H9 (cell line): ENCODE measurements around the gene SLC22A2. TPM values are rescaled to one million over a fixed set of nuclear protein-coding genes. Genes with fewer than 3 reads are reported as not detected.

Experiments
- DNase-seq: peaks from one replicate; pipeline ENCODE4 v3.0.0-alpha.2; 2017
- H2AFZ ChIP-seq: one replicate; pipeline ENCODE4 v1.6.1; 2013; ENCODE audit warnings: mild to moderate bottlenecking, low read length, control low read depth, moderate library complexity
- H2AK5ac ChIP-seq: 2 replicates; pipeline ENCODE4 v1.6.1; 2013; ENCODE audit warnings: low read length, control low read depth, mixed read lengths; ENCODE audit not compliant: insufficient read length
- H2BK120ac ChIP-seq: one replicate; pipeline ENCODE4 v1.6.1; 2013; ENCODE audit warnings: low read depth, mild to moderate bottlenecking, low read length, control low read depth, inconsistent platforms; ENCODE audit not compliant: poor library complexity, severe bottlenecking
- H2BK12ac ChIP-seq: 2 replicates; pipeline ENCODE4 v1.6.1; 2013; ENCODE audit warnings: low read length, control low read depth, mixed read lengths, low read depth; ENCODE audit not compliant: insufficient read length
- H2BK15ac ChIP-seq: 2 replicates; pipeline ENCODE4 v1.6.1; 2013; ENCODE audit warnings: low read depth, low read length, control low read depth
- H2BK20ac ChIP-seq: one replicate; pipeline ENCODE4 v1.6.1; 2013; ENCODE audit warnings: low read depth, mild to moderate bottlenecking, low read length, control low read depth, inconsistent platforms; ENCODE audit not compliant: poor library complexity, severe bottlenecking
- H2BK5ac ChIP-seq: 2 replicates; pipeline ENCODE4 v1.6.1; 2013; ENCODE audit warnings: low read length, control low read depth, mixed read lengths; ENCODE audit not compliant: insufficient read length
- H3K14ac ChIP-seq: 2 replicates; pipeline ENCODE4 v1.6.1; 2013; ENCODE audit warnings: low read length, control low read depth; ENCODE audit not compliant: insufficient read depth
- H3K18ac ChIP-seq: 2 replicates; pipeline ENCODE4 v1.6.1; 2013; ENCODE audit warnings: low read depth, mild to moderate bottlenecking, mixed read lengths, low read length, control low read depth; ENCODE audit not compliant: insufficient read length
- H3K23ac ChIP-seq: 2 replicates; pipeline ENCODE4 v1.6.1; 2013; ENCODE audit warnings: low read length, control low read depth, mixed read lengths, low read depth; ENCODE audit not compliant: insufficient read length
- H3K23me2 ChIP-seq: 2 replicates; pipeline ENCODE4 v1.6.1; 2013; ENCODE audit warnings: low read depth, mild to moderate bottlenecking, mixed read lengths, low read length, control low read depth; ENCODE audit not compliant: insufficient read length, poor library complexity, severe bottlenecking
- H3K27ac ChIP-seq: 2 replicates; pipeline ENCODE4 v1.5.1; 2013; ENCODE audit warnings: low read length, control low read depth, mixed read lengths, low read depth; ENCODE audit not compliant: insufficient read length
- H3K27me3 ChIP-seq: 2 replicates; pipeline ENCODE4 v1.6.1; 2013; ENCODE audit warnings: low read length, control low read depth, inconsistent platforms; ENCODE audit not compliant: insufficient read depth
- H3K4ac ChIP-seq: 2 replicates; pipeline ENCODE4 v1.6.1; 2013; ENCODE audit warnings: low read depth, mild to moderate bottlenecking, control low read depth, inconsistent platforms, low read length, moderate library complexity
- H3K4me1 ChIP-seq: 2 replicates; pipeline ENCODE4 v1.6.1; 2013; ENCODE audit warnings: low read length, control low read depth, inconsistent platforms; ENCODE audit not compliant: insufficient read depth
- H3K4me2 ChIP-seq: 2 replicates; pipeline ENCODE4 v1.6.1; 2013; ENCODE audit warnings: low read length, control low read depth, mixed read lengths; ENCODE audit not compliant: insufficient read length, insufficient read depth
- H3K56ac ChIP-seq: 2 replicates; pipeline ENCODE4 v1.6.1; 2013; ENCODE audit warnings: low read depth, mild to moderate bottlenecking, mixed read lengths, low read length, control low read depth; ENCODE audit not compliant: insufficient read length
- H3K79me1 ChIP-seq: 2 replicates; pipeline ENCODE4 v1.6.1; 2013; ENCODE audit warnings: low read depth, mild to moderate bottlenecking, moderate library complexity, low read length, control low read depth, inconsistent platforms; ENCODE audit not compliant: insufficient read depth, poor library complexity, severe bottlenecking
- H3K79me2 ChIP-seq: 2 replicates; pipeline ENCODE4 v1.6.1; 2013; ENCODE audit warnings: low read length, control low read depth, inconsistent platforms; ENCODE audit not compliant: insufficient read depth
- H3K9ac ChIP-seq: 2 replicates; pipeline ENCODE4 v1.6.1; 2013; ENCODE audit warnings: low read length, control low read depth, mixed read lengths; ENCODE audit not compliant: insufficient read length; ENCODE audit errors: extremely low read depth
- H3K9me3 ChIP-seq: one replicate; pipeline ENCODE4 v1.6.1; 2013; ENCODE audit warnings: low read depth, low read length, inconsistent platforms; ENCODE audit not compliant: control insufficient read depth
- H3T11ph ChIP-seq: one replicate; pipeline ENCODE4 v1.6.1; 2013; ENCODE audit warnings: mild to moderate bottlenecking, low read length, control low read depth, inconsistent platforms
- H4K20me1 ChIP-seq: one replicate; pipeline ENCODE4 v1.6.1; 2013; ENCODE audit not compliant: control insufficient read depth, insufficient read length, insufficient read depth
- H4K5ac ChIP-seq: 2 replicates; pipeline ENCODE4 v1.6.1; 2013; ENCODE audit warnings: low read depth, mild to moderate bottlenecking, mixed read lengths, low read length, control low read depth; ENCODE audit not compliant: insufficient read length
- H4K8ac ChIP-seq: replicated peaks from 2 replicates; pipeline ENCODE4 v1.6.1; 2013; ENCODE audit warnings: low read length, control low read depth, mixed read lengths, low read depth; ENCODE audit not compliant: insufficient read length
- H4K91ac ChIP-seq: 2 replicates; pipeline ENCODE4 v1.6.1; 2013; ENCODE audit warnings: low read depth, mild to moderate bottlenecking, moderate library complexity, mixed read lengths, low read length, control low read depth; ENCODE audit not compliant: insufficient read length
- H3K27ac Mint-ChIP-seq, 3 experiments: 2 replicates in 2 of 3; 3 replicates in 1 of 3; pipeline ENCODE4 v1.8.0; 2020 to 2021; ENCODE audit warnings: mixed read lengths in 3 of 3, mild to moderate bottlenecking in 1 of 3, moderate library complexity in 1 of 3
- H3K27me3 Mint-ChIP-seq: 2 replicates; pipeline ENCODE4 v1.8.0; 2021; ENCODE audit warnings: low read depth, mild to moderate bottlenecking, moderate library complexity, mixed read lengths
- H3K36me3 Mint-ChIP-seq, 3 experiments: 2 replicates in 2 of 3; 3 replicates in 1 of 3; pipeline ENCODE4 v1.8.0; 2020 to 2021; ENCODE audit warnings: low read depth in 3 of 3, mixed read lengths in 3 of 3; ENCODE audit not compliant: insufficient read depth in 1 of 3
- H3K4me1 Mint-ChIP-seq, 2 experiments: 2 replicates each; pipeline ENCODE4 v1.8.0; 2020; ENCODE audit warnings: mixed read lengths in 2 of 2
- H3K4me3 Mint-ChIP-seq, 2 experiments: 2 replicates in 1 of 2; 3 replicates in 1 of 2; pipeline ENCODE4 v1.8.0; 2020 to 2021; ENCODE audit warnings: mild to moderate bottlenecking in 2 of 2, mixed read lengths in 2 of 2, moderate library complexity in 1 of 2
- H3K9me3 Mint-ChIP-seq, 2 experiments: 2 replicates in 1 of 2; 3 replicates in 1 of 2; pipeline ENCODE4 v1.8.0; 2020; ENCODE audit warnings: mild to moderate bottlenecking in 2 of 2, mixed read lengths in 2 of 2, moderate library complexity in 1 of 2
- WGBS: extraction: QIAGEN DNeasy Blood & Tissue Kit; methylation state at CpG from one replicate; pipeline ENCODE4 v1.1.7; 2013; ENCODE audit warnings: missing lambda C conversion rate, low lambda C conversion rate, mixed read lengths; ENCODE audit not compliant: insufficient read length; ENCODE audit errors: extremely low coverage; 5-methylcytosine and 5-hydroxymethylcytosine counted together
- total RNA-seq: library from RNA; stranded (reverse); gene quantifications from 2 replicates; pipeline ENCODE4 v1.2.1, GENCODE V29; 2021
- TF ChIP-seq, protein P1 (sequence below): fragments of 200-600 bp; sonication (generic); conservative IDR thresholded peaks from 3 replicates; pipeline ENCODE4 v1.8.0; 2021; ENCODE audit warnings: antibody characterized with exemption, mild to moderate bottlenecking

Gene SLC22A2
- total RNA-seq, 1 experiment from 2014 or later, result 1.0 TPM

DNA sequence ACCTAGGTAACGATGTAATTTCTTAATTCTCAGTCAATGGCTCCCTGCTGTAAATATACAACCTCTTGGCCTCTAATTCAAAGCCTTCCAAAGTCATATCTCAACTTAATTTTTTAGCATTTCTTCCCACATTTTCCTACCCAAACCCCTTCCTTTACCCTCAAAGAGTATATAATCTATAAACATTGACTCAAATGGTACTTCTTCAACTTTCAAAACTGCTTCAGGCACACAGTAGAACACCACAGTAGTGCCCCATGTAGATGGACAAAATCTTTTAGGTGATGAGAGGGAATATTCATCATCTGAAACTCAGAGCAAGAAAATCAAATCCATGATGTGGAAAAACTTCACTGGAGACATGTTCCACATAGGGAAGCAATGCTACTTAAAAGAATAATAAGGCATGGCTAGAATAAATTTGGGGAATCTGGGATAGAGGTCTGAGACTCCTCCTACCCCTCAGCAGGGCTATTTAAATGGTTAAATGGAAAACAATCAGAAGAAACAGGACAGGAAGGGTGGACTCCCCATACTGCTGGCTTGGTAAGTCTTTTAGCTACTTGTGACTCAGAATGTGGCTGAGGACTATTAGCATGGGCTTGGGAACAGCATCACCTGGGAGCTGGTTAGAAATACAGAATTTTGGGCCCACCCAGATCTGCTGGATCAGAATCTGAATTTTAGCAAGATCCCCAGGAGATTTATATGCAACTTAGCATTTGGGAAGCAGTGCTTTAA is 6.4 kb downstream of the SLC22A2 start:
- Histone ChIP-seq H4K20me1 (no peaks in the 10 kb centered on the region), H2BK20ac (no peak overlapping the region), H2BK12ac (no peak overlapping the region), H3K9ac (no peak overlapping the region), H3K79me1 (no peaks in the 10 kb centered on the region), H4K91ac (no peak overlapping the region), H2BK15ac (no peak overlapping the region), H3K23me2 (no peaks in the 10 kb centered on the region), H3T11ph (no peak overlapping the region), H3K14ac (no peak overlapping the region), H2AK5ac (no peak overlapping the region), H3K4me1 (peaks cover 17% of the 10 kb centered on the region), H3K27me3 (no peaks in the 10 kb centered on the region), H2AFZ (no peak overlapping the region), H3K4ac (no peak overlapping the region), H3K4me2 (no peak overlapping the region), H3K79me2 (no peaks in the 10 kb centered on the region), H3K27ac (no peak overlapping the region), H2BK5ac (no peak overlapping the region), H4K5ac (no peak overlapping the region), H4K8ac (no peak overlapping the region), H3K56ac (no peak overlapping the region), H3K9me3 (no peaks in the 10 kb centered on the region), H2BK120ac (no peak overlapping the region), H3K18ac (no peak overlapping the region), H3K23ac (no peak overlapping the region)
- WGBS, result no CpG with 5 or more reads among the region's 1 CpG
- Mint-ChIP-seq H3K4me1 (peaks cover 69 to 75% of the 10 kb centered on the region in 2 experiments), H3K27ac (peak overlapping the region in 2 of 3 experiments; percentile 1 to 10; a peak in 4 of 7 replicates), H3K36me3 (no peaks in the 10 kb centered on the region), H3K27me3 (no peaks in the 10 kb centered on the region), H3K9me3 (no peaks in the 10 kb centered on the region), H3K4me3 (no peak overlapping the region)
- TF ChIP-seq, protein P1, sequence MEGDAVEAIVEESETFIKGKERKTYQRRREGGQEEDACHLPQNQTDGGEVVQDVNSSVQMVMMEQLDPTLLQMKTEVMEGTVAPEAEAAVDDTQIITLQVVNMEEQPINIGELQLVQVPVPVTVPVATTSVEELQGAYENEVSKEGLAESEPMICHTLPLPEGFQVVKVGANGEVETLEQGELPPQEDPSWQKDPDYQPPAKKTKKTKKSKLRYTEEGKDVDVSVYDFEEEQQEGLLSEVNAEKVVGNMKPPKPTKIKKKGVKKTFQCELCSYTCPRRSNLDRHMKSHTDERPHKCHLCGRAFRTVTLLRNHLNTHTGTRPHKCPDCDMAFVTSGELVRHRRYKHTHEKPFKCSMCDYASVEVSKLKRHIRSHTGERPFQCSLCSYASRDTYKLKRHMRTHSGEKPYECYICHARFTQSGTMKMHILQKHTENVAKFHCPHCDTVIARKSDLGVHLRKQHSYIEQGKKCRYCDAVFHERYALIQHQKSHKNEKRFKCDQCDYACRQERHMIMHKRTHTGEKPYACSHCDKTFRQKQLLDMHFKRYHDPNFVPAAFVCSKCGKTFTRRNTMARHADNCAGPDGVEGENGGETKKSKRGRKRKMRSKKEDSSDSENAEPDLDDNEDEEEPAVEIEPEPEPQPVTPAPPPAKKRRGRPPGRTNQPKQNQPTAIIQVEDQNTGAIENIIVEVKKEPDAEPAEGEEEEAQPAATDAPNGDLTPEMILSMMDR, result no peak
- no peak for DNase-seq
